GM21526 (cell line): ENCODE data around the gene TSPAN14.
"Not testable (repeated sequence)": the region's sequence is repeated elsewhere in the genome, so short reads cannot be mapped to it uniquely, and the experiment has no call there.

Source experiments
- ATAC-seq: cut with Tn5 transposase; IDR thresholded peaks from one replicate; pipeline ENCODE4 v1.9.1; 2021; ENCODE audit warnings: moderate library complexity; ENCODE audit not compliant: unreplicated experiment, low FRiP score

The TSPAN14 gene

GRCh38 chr10:80465839-80466590, 11.9 kb downstream of the TSPAN14 start:
- ATAC-seq = no peak

GRCh38 chr10:80466724-80467326, 12.7 kb downstream of the TSPAN14 start:
- no peak for ATAC-seq

GRCh38 chr10:80468002-80468401, 13.9 kb downstream of the TSPAN14 start:
- no peak for ATAC-seq

- ATAC-seq = no peak
These were observed 14.8 kb downstream of the TSPAN14 start for GRCh38 chr10:80468806-80469421.

- ATAC-seq = no peak
These were observed 16.2 kb downstream of the TSPAN14 start for GRCh38 chr10:80470266-80470665.

GRCh38 chr10:80471001-80471400, 16.9 kb downstream of the TSPAN14 start:
- no peak for ATAC-seq

GRCh38 chr10:80471715-80472233, 17.7 kb downstream of the TSPAN14 start:
- ATAC-seq = peak; percentile 58

GRCh38 chr10:80472234-80473095, 18.4 kb downstream of the TSPAN14 start:
- peak; percentile 85 for ATAC-seq

- no peak for ATAC-seq
These were observed 19.1 kb downstream of the TSPAN14 start for GRCh38 chr10:80473096-80473657.

GRCh38 chr10:80473692-80474596, 19.8 kb downstream of the TSPAN14 start:
- no peak for ATAC-seq

- ATAC-seq = no peak
These were observed 20.4 kb downstream of the TSPAN14 start for GRCh38 chr10:80474597-80474910.

GRCh38 chr10:80474941-80475340, 20.8 kb downstream of the TSPAN14 start:
- no peak for ATAC-seq

- not testable (repeated sequence) for ATAC-seq
These were observed 21.5 kb downstream of the TSPAN14 start for GRCh38 chr10:80475641-80476040.

GRCh38 chr10:80476685-80477084, 22.6 kb downstream of the TSPAN14 start:
- ATAC-seq = no peak

GRCh38 chr10:80477813-80478212, 23.7 kb downstream of the TSPAN14 start:
- no peak for ATAC-seq

GRCh38 chr10:80480373-80480772, 26.3 kb downstream of the TSPAN14 start:
- not testable (repeated sequence) for ATAC-seq

GRCh38 chr10:80480852-80481251, 26.7 kb downstream of the TSPAN14 start:
- ATAC-seq = no peak

- ATAC-seq = no peak
These were observed 30.1 kb downstream of the TSPAN14 start for GRCh38 chr10:80484243-80484642.

GRCh38 chr10:80484676-80485075, 30.6 kb downstream of the TSPAN14 start:
- no peak for ATAC-seq
